GM15510 (cell line): ENCODE measurements around the gene DENND1A.

ENCODE experiments used
- POLR2A ChIP-seq: IDR thresholded peaks from 3 replicates; pipeline ENCODE4 v1.6.1; 2011; ENCODE audit warnings: borderline replicate concordance; ENCODE audit not compliant: insufficient read length; ENCODE audit errors: extremely low read depth

Gene DENND1A

DNA sequence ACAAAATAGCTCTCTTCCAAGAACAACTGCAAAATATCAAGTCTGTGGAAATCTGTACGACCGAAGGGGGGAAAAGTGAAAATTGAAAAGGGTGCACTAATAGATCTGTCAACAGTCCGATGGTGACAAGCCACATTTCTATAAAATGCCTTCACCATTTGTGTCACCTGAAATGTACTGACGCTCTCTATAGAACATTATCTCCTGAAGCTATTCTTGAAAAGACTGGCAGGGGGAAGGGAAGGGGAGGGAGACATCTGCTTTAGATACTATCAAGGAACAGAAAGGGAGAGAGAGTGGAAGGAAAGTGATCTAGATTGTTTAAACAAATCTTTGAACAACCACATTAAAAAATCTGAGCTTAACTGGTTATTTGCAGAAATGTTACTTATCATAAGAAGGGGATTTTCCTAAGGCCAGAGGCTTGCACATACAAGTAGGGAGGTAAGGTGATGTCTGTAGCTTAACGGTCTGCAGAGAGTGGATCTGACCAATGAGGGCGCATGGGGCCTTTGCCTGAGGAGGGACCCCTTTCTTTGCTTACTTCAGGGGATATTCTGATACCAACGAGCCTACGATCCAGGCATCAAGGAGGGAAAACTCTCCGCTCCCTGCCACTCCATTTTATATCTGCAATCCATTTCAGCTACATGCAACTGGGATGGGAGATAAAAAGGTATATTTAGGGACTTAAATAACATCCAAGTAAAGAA lies 481.8 kb downstream of the DENND1A start:
- TF ChIP-seq POLR2A: no peak

DNA sequence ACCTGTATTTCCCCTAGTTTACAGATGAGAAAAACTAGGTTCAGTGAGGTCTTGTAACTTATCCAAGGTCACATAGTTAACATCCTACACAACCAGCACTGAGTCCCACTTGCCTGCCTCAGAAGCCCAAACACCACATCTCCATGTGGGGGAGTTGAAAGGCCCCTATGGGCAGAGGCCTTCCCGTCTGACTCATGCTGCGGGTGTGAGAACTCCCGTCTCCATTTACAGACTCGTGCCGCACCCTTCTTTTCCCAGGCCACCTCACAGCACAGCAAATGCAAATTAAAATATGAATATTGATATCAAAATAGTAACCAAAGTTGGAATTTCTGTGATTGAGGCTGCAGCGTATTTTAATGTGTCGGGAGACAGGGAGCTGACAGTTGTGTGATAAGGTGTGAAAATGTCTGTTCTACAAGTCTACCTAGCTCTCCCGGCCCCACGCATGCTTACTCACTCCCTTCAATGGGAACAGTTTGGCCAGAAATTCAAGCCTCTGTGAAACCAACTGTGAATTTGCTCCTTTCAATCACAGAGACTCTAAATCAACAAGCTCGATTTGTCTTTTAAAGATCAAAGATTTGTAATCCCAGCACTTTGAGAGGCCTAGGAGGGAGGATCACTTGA lies 483.8 kb downstream of the DENND1A start:
- TF ChIP-seq POLR2A: no peak

DNA sequence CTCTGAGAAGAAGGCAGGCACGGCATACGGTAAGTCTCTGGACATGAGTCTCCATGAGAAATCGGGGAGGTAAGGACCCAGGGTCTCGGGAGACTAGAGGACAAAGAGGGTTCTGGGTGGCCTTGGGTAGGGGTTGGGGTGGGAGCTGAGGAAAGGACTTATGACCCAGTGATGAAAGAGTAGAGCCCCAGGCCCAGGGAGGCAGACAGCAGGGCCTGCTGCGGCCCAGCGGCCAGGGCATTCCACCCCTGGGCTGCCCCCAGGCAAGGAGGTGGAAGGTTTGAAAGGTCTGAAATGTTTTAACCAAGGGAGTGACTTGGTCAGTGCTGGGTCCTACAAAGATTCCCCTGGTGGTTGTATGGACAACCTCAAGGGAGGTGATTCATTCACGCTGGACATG lies 484.8 kb downstream of the DENND1A start:
- TF ChIP-seq POLR2A: no peak

DNA sequence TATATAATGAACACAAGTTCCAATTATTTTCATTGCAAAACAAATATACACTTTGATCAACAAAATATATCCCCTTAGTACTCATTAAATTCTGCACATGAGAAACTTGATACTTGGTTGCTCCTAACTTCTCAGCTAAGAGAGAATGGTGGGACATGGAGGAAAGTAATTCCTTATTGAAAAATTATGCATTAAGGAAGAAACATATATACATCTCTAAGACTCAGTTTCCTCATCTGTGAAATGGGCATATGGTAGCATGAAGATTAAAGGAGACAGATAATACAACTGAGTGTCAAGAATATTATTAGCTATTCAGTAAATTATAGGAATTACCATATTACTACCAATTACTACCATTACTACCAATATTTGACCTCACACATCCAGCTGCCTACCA lies 488.2 kb downstream of the DENND1A start:
- no peak for TF ChIP-seq POLR2A

GRCh38 chr9:123440256-123440655 lies 489.7 kb downstream of the DENND1A start:
- no peak for TF ChIP-seq POLR2A

GRCh38 chr9:123438821-123439220 lies 491.1 kb downstream of the DENND1A start:
- TF ChIP-seq POLR2A: no peak

GRCh38 chr9:123438321-123438720 lies 491.6 kb downstream of the DENND1A start:
- TF ChIP-seq POLR2A: no peak

- TF ChIP-seq POLR2A: no peak
Measured at GRCh38 chr9:123437201-123437600, 492.7 kb downstream of the DENND1A start.

GRCh38 chr9:123435471-123435870 lies 494.5 kb downstream of the DENND1A start:
- no peak for TF ChIP-seq POLR2A

- TF ChIP-seq POLR2A: no peak
Measured at GRCh38 chr9:123434619-123435240, 495.2 kb downstream of the DENND1A start.

DNA sequence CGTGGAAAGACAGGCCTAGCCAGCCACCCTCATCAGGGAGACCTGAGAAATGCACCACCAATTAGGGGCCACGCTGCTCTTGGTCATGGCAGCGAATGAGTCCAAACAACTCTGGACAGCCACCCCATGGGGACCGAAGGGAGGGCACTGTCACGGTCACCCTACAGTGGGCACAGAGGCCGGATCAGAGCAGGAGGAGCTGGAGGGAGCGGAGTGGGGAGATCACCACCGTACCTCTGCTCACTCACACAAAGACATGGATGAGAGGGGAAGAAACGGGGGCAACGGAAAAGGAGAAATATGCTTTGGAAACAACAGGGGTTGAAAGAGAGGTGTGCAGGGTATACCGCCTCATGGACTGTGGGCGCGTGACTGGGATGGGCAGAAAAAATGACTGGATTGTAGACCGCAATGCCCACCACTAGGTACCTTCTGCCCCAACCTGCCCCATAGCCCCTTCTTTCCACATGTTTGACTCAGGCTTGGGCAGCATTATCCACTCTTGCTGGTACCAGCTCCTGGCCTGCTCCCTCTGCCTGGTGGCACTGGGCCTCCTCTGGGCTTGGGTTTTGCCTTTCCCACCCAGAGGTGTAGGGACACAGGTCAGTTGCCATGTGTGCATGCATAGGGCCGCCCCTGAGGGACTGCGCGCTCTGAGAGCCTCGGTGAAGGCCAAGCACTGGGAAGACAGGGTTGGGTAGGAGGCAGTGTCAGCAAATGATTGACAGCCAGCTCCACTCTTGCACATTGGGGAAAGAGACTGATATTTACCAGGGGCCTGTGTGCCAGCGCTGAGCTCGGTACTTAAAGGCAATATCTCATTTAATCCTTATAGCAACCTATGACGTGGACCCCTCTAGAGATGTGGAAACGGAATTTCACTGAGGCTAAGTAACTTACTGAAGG lies 497.3 kb downstream of the DENND1A start:
- no peak for TF ChIP-seq POLR2A

GRCh38 chr9:123431581-123431980 lies 498.3 kb downstream of the DENND1A start:
- no peak for TF ChIP-seq POLR2A

DNA sequence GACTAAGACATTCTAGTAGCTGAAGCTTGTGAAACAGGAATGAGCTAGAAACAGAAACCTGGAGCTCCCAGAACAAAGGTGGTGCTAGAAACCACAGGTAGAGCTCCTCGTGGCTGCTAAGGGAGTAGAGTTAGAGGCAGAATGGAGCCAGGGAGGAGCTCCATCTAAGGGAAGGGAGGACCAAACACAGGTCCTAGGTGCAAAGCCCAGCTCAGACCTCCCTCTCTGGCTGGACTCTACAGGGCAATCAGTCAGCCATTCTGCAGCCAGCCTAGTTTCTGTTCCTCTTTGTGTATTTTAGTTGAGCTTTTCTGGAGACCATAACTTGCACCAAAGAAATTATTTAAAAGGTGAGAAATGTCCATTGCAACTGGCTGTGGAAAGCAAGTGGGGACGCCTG lies 503.5 kb downstream of the DENND1A start:
- no peak for TF ChIP-seq POLR2A

DNA sequence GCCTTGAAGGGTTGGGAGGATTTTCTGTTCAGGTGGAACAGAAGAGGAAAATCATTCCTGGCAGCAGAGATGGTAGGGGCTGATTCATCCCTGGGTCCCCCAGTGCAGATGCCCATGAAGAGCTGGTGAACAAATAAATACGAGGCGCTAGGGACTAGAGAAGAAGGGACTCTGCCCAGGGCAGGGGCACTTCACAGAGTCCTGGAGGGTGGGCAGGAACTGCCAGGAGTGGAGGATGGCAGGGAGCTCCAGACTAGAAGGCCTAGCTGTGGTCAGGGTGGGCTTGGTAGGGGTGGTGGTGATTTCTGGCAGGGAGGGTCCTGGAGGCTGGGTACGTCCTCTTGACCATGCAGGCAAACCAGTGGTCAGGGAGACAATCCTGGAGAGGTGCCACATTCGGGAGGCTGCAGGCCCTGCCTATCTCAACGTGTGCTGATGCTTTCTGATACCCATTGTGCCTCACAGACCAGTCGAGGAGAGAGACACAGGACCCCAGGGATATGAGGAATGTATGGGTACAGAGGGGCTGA lies 504.0 kb downstream of the DENND1A start:
- no peak for TF ChIP-seq POLR2A

- no peak for TF ChIP-seq POLR2A
Measured at GRCh38 chr9:123425261-123425821, 504.6 kb downstream of the DENND1A start.

- no peak for TF ChIP-seq POLR2A
Measured at GRCh38 chr9:123424552-123425225, 505.2 kb downstream of the DENND1A start.
